ENCODE data around the gene ST3GAL5.

The ST3GAL5 gene

GRCh38 chr2:85823951-85824350 is 64.8 kb downstream of the ST3GAL5 start:
- TF ChIP-seq, protein P1, sequence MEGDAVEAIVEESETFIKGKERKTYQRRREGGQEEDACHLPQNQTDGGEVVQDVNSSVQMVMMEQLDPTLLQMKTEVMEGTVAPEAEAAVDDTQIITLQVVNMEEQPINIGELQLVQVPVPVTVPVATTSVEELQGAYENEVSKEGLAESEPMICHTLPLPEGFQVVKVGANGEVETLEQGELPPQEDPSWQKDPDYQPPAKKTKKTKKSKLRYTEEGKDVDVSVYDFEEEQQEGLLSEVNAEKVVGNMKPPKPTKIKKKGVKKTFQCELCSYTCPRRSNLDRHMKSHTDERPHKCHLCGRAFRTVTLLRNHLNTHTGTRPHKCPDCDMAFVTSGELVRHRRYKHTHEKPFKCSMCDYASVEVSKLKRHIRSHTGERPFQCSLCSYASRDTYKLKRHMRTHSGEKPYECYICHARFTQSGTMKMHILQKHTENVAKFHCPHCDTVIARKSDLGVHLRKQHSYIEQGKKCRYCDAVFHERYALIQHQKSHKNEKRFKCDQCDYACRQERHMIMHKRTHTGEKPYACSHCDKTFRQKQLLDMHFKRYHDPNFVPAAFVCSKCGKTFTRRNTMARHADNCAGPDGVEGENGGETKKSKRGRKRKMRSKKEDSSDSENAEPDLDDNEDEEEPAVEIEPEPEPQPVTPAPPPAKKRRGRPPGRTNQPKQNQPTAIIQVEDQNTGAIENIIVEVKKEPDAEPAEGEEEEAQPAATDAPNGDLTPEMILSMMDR (IDR thresholded peaks at IDR 0.05; ENCODE audit: low read depth, low read length, missing control alignments), result no peak
- H3K4me3 ChIP-seq (ENCODE audit: low read depth, low read length), result no peak overlapping the region
- no peak for DNase-seq (ENCODE audit: low read depth)

DNA sequence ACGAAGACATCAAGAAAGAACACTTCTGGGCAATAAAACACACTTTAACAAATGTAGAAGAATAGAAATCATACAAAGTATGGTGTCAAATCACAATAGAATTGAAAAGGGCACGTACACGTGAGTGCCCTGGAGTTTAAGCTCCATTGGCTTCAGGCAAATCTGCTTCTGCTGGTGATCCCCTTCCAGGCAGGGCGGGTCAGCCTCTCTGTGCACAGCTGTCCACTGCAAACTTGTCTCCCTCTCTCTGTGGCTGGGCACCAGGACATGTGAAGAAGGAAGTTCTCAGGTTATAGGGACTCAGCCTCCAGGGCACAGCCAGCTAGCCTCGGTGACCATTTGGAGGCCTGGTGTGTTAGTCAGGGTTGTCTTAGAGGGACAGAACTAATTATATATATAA is 66.0 kb downstream of the ST3GAL5 start:
- TF ChIP-seq, protein P1 (IDR thresholded peaks at IDR 0.05; ENCODE audit: low read depth, low read length, missing control alignments), result no peak
- H3K4me3 ChIP-seq (ENCODE audit: low read depth, low read length), result no peak overlapping the region
- no peak for DNase-seq (ENCODE audit: low read depth)

DNA sequence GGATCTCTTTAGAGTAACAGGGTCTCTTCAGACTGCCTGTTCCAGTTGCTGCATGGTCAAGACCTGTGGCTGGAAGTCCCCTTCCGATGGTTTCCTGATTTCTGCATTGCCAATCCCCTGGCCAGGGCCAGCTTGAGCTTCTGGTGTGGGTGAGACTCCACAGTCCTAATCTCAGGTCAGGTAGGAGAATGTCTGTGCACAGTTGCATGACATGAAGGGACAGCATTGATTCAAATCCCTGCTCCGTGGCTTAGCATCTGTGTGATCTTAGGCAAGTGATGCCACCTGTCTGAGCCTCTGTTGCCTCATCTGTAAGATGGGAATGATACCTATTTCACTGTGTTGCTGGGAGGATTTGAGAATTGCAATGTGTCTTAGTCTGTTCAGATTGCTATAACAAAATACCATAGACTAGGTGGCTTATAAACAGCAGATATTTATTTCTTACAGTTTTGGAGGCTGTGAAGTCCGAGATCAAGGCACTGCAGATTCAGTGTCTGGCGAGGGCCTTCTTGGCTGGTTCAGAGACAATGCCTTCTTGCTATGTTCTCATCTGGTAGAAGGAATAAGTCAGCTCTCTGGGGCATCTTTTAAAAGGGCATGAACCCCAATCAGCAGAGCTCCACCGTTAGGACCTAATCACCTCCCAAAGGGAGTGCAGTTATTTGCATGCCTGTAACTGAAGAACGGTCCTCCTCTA is 68.8 kb downstream of the ST3GAL5 start:
- TF ChIP-seq, protein P1 (IDR thresholded peaks at IDR 0.05; ENCODE audit: low read depth, low read length, missing control alignments), result no peak
- no peak for DNase-seq (ENCODE audit: low read depth)
- no peak overlapping the region for H3K4me3 ChIP-seq (ENCODE audit: low read depth, low read length)

DNA sequence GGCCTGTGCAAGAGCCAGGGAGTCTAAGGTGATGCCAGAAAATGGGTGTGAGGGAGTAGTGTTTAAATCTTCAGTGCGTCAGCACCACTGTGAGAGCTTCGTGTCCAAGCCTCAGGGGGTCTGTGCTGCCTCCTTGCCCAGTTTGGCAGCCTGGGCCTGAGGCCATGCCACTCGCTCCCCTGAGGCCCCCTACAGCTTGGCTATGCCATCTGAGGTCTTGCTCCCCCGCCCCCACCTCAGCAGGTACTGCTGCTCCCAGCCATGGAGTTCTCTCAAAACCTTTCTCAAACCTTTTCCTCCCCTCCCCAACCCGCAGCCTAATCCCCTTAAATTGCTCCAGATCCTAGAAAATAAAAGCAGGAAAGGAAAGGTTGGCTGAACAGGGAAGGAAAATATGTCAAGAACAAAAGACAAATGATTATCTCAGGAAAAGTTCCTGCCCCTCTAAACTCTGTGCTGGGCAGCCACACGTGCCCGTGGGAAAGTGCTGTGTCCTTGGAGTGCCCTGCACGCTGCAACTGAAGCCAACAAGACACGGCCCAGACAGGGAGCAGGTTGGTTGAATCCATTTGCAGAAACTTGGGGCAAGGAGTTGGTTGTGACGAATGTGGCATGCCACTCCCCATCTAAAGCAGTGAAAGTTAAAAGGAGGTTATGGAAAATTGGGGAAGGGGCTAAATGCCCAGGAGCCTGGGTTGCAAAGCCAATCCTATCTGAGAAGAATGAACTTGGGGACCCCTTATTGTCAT is 73.8 kb downstream of the ST3GAL5 start:
- TF ChIP-seq, protein P1 (IDR thresholded peaks at IDR 0.05; ENCODE audit: low read depth, low read length, missing control alignments), result no peak
- H3K4me3 ChIP-seq (ENCODE audit: low read depth, low read length), result no peak overlapping the region
- no peak for DNase-seq (ENCODE audit: low read depth)

GRCh38 chr2:85813982-85814801 is 74.6 kb downstream of the ST3GAL5 start:
- TF ChIP-seq, protein P1 (IDR thresholded peaks at IDR 0.05; ENCODE audit: low read depth, low read length, missing control alignments), result peak; percentile 99
- peak; percentile 44 for DNase-seq (ENCODE audit: low read depth)
- no peak overlapping the region for H3K4me3 ChIP-seq (ENCODE audit: low read depth, low read length)

DNA sequence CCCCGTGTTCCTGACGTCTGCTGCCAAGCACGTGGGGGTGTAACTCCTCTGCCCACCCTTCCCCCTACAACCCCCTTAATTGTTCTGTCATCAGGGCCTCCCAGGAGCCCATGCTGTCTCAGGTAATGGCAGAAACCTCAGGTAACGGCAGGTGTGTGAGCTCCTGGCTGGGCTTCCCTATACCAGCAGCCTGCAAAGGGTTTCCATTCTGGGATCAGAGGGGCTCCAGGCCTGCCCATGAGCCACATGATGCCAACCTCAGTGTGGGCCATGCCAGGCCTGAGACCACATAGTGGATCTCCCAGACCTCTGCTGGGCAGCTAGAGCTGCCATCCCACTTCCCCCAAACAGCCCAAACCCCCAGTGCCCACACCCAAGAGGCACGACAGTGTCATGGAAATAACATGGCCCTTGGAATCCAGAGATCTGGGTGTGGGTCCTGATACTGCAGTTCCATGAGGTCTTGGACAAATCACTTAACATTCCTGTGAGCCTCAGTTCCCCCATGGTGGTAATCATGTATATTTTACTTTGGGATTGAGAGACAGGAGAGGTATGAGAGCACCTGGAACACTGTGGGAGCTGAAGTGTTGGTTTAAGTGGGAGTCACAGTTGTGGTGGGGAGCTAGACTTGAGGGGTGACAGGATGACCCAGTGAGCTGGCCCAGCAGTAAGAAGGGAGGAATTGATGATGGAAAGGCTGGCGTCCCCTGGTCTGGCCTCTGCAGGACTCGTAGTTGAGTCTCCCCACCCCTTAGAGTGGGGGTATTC is 75.4 kb downstream of the ST3GAL5 start:
- no peak overlapping the region for H3K4me3 ChIP-seq (ENCODE audit: low read depth, low read length)
- no peak for DNase-seq (ENCODE audit: low read depth)
- TF ChIP-seq, protein P1 (IDR thresholded peaks at IDR 0.05; ENCODE audit: low read depth, low read length, missing control alignments), result no peak
